ENCODE results near the gene ZNF428. TPM values are rescaled to one million over a fixed set of nuclear protein-coding genes. Genes with fewer than 3 reads are reported as not detected.
A peak's percentile ranks its signal among the peaks of the same experiment; 100 is the strongest.

The ZNF428 gene
- total RNA-seq, 1 donor = 25.0 TPM

DNA sequence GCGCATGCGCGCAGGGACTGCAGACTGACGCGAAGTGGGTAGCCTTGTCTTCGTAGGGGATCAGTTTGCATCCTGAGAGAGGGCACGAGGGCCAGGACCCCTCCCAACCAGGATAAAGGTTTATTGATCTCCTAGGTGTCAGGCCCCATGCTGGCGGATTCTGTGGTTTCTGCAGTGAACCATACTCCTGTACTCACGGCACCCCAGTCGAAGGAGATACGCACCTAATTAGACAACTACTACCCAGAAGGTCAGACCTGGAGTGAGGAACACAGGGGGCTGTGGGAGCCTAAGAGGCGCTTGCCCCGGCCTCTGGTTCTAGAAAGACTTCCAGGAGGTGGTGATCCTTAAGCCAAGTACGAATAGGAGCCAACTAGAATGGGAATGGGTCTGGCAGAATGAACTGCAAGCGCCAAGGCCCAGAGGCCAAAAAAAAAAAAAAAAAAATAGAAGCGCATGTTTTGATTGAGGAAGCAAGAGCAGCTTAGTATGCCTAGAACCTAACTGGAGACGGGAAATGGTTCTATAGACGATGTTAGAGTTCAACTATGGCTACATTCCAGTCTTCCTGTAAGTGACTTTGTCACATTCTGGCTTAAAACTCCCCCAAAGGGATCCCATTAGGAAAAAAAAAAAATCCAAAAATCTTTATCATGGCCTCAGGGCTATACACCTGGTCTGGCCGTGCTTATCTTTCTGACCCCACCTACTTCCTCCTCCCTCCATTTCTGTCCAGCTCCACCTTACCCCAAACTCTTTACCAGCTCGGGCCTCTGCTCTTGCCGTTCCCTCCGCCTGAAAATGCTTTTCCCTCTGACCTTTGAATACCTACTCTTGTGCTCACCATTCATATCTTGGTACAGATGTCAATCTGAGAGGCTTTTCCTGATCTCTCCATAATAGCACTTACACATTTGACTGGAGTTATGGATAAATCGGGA, 902 bp upstream of the ZNF428 start:
- DNase-seq (ENCODE audit: low read depth) = no peak
- TF ChIP-seq, protein P1, sequence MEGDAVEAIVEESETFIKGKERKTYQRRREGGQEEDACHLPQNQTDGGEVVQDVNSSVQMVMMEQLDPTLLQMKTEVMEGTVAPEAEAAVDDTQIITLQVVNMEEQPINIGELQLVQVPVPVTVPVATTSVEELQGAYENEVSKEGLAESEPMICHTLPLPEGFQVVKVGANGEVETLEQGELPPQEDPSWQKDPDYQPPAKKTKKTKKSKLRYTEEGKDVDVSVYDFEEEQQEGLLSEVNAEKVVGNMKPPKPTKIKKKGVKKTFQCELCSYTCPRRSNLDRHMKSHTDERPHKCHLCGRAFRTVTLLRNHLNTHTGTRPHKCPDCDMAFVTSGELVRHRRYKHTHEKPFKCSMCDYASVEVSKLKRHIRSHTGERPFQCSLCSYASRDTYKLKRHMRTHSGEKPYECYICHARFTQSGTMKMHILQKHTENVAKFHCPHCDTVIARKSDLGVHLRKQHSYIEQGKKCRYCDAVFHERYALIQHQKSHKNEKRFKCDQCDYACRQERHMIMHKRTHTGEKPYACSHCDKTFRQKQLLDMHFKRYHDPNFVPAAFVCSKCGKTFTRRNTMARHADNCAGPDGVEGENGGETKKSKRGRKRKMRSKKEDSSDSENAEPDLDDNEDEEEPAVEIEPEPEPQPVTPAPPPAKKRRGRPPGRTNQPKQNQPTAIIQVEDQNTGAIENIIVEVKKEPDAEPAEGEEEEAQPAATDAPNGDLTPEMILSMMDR (IDR thresholded peaks at IDR 0.05; ENCODE audit: insufficient read depth, low read depth, low read length) = no peak

DNA sequence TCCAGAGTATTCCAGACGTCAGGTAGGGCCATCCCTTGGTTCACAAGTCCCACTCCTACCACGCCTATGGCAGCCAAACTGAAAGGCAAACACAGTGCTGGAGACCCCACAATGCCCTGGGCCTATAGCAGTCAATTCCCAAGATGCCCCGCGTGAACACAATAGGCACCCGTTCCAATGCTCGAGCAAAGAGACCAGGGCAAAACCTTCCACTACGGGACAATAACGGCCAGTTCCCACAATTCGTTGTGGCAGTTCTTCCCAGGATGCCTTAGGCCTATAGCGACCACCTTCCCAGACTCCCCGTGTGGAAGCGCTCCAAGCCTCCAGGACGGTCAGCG, 538 bp downstream of the ZNF428 start:
- H3K4me3 ChIP-seq (ENCODE audit: low read depth, low read length) = peak overlapping the region; percentile 68
- no peak for DNase-seq (ENCODE audit: low read depth)
- TF ChIP-seq, protein P1 (IDR thresholded peaks at IDR 0.05; ENCODE audit: insufficient read depth, low read depth, low read length) = no peak

More for the DNA sequence above, 902 bp upstream of the ZNF428 start:
- peak overlapping the region; percentile 68 for H3K4me3 ChIP-seq (ENCODE audit: low read depth, low read length)

DNA sequence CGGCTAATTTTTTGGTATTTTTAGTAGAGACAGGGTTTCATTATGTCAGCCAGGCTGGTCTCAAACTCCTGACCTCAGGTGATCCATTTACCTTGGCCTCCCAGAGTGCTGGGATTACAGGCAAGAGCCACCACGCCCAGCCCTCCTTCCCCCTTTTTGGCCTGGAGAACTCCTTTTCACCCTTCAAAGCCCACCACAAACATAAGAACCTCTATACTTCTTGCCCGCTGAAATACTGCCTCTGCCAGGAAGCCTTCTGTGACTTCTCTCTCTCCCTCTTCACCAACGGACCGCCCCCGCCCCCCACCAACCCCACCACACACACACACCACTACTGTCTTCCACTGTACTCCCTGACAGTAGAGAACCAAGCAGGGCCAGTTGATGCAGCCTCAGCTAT, 2.5 kb downstream of the ZNF428 start:
- H3K4me3 ChIP-seq (ENCODE audit: low read depth, low read length) = no peak overlapping the region
- no peak for DNase-seq (ENCODE audit: low read depth)
- TF ChIP-seq, protein P1 (IDR thresholded peaks at IDR 0.05; ENCODE audit: insufficient read depth, low read depth, low read length) = no peak

DNA sequence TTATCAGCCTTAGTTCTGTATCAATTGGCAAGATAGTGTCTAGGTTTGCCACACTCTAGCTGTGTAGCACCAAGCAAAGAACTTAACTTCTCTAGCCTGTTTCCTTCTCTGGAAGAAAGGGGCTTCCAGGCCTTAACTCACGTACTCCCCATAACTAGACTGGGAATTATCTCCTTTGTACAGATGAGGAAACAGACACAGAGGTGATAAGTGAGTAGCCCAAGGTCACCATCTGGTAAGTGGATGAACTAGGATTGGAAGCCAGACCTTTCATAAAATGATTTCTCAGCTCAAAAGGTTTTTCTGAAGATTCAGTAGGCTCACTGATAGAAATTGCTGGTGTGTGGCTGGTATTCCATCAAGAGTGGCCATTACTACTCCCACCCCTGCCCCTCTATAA, 3.1 kb downstream of the ZNF428 start:
- DNase-seq (ENCODE audit: low read depth) = no peak
- no peak overlapping the region for H3K4me3 ChIP-seq (ENCODE audit: low read depth, low read length)
- TF ChIP-seq, protein P1 (IDR thresholded peaks at IDR 0.05; ENCODE audit: insufficient read depth, low read depth, low read length) = no peak

DNA sequence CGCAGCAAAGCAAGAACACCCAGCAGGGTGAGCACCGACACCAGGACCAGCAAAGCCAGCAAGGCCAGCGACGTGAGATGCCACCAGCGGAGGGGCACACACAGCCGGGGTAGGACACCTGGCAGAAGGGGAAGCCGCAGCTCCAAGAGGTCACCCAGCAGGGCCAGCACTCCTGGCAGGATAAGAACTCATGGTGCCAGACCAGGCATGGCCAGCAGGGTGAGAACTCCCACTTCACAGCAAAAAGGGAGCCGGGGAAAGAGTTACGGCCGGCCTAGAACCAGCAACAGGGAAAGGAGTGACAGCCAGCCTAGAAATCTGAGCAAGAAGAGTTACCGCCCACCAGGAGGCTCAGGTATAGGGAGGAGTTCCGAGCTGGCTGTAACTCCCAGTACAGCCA, 7.1 kb downstream of the ZNF428 start:
- no peak for DNase-seq (ENCODE audit: low read depth)
- TF ChIP-seq, protein P1 (IDR thresholded peaks at IDR 0.05; ENCODE audit: insufficient read depth, low read depth, low read length) = no peak
- H3K4me3 ChIP-seq (ENCODE audit: low read depth, low read length) = no peak overlapping the region

DNA sequence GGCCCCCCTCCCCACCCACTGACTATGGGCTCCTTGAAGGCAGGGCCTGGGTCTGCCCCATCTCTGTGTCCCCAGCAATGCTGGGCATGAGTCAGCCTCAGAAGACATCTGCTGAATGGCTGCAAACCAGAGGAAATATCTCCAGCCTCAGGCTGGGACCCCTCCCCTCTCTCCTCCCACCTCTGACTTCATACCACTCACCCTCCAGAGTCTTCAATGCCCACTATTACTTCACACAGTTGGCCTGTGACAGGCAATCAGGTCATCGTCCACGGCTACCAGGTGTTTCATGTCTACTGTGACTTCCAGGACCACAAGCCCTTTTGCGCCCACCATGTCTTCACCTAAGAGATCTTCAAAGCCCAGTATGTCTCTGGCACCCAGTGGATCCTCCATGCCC, 7.6 kb downstream of the ZNF428 start, which contains the start of gene SRRM5:
Gene SRRM5, plus strand, starts transcription at position 301 of the 400 bp plus-strand sequence. Its CDS starts 34 bp downstream, at position 335.
- DNase-seq (ENCODE audit: low read depth) = no peak
- H3K4me3 ChIP-seq (ENCODE audit: low read depth, low read length) = no peak within 1 kb of the TSS
- TF ChIP-seq, protein P1 (IDR thresholded peaks at IDR 0.05; ENCODE audit: insufficient read depth, low read depth, low read length) = no peak

Measured in fibroblast of villous mesenchyme (primary cell).